Fibroblast of skin of left biceps (primary cell): ENCODE results near the gene TRPM6.
"Not testable (repeated sequence)": the region's sequence is repeated elsewhere in the genome, so short reads cannot be mapped to it uniquely, and the experiment has no call there.

Experiments
- DNase-seq, 2 experiments: peaks; one replicate each; pipeline ENCODE4 v3.0.0-alpha.2; 2013; ENCODE audit warnings: low read depth in 2 of 2

The TRPM6 gene

DNA sequence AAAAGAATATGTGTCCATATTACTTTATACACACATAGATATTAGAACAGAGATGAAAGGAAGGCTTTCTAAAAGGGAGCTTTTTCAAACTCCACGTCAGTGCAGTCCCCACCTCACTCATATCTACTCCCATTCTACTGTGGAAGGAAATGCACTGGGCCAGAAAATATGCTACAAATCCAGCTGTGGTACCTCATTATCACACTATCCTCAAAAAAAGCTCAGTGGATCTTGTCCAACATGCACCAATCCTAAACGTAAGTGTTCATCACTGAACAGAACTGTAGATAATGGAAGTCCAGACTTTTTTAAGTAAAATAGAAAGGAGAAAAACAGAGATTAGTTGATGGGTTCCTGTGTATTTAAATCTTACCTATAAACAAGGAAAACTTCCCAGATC is 27.9 kb downstream of the TRPM6 start:
- no peak for DNase-seq

DNA sequence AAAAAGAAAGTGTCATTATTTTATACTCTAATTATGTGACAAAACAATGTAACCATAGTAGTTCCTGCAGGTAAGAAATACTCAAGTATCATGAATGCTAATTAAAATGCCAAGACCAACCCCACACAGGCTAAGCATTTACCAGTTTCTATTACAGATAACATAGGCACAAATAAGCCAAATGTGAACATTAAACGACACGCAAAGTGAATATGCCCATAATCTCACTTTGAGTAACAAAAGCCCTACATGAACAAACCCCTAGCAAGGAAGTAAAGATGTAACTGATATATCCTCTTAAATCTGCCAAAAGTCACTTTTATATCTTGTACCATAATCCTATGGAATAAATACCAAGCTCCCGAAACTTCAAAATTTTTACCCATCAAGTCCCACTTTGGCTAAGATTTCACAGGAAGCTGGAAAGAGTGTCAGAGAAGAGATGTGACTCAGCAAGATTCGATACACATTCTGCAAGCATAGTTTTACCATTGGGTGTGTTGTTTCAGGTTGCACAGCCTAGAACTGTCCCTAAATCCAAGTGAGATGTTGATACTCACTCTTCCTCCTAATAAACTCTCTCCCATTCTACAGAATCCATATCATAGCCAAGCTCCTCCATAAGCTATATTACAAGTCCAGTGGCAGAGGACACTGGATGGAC is 28.8 kb downstream of the TRPM6 start:
- no peak for DNase-seq

DNA sequence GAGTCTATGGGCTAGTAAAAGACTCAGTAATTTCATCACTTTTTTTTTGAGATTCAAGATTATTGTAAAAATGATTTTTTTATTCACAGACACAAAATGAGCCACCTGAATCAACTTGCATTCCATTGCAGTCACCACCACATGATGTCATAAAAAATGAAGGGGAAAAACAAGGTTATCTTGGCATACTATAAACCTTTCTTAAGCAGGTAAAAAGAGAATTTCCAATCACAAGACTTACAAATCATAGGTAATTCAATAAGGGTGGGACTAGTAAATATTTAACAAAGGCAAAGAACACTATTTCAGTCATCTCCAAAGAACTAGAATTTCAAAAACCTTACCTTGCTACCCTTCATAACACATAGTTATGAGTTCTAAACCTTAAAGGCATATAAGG is 30.7 kb downstream of the TRPM6 start:
- DNase-seq = no peak

- no peak for DNase-seq
Measured at GRCh38 chr9:74855072-74855471, 32.6 kb downstream of the TRPM6 start.

DNA sequence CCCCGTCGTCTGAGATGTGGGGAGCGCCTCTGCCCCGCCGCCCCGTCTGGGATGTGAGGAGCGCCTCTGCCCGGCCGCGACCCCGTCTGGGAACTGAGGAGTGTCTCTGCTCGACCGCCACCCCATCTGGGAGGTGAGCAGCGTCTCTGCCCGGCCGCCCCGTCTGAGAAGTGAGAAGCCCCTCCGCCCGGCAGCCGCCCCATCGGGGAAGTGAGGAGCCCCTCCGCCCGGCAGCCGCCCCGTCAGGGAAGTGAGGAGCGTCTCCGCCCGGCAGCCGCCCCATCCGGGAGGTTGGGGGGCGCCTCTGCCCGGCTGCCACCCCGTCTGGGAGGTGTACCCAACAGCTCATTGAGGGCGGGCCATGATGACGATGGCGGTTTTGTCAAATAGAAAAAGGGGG is 34.7 kb downstream of the TRPM6 start:
- not testable (repeated sequence) for DNase-seq

GRCh38 chr9:74848153-74848525 is 39.6 kb downstream of the TRPM6 start:
- no peak for DNase-seq

GRCh38 chr9:74847478-74848152 is 40.1 kb downstream of the TRPM6 start:
- no peak for DNase-seq

- DNase-seq = no peak
Measured at GRCh38 chr9:74846766-74847165, 41.0 kb downstream of the TRPM6 start.

DNA sequence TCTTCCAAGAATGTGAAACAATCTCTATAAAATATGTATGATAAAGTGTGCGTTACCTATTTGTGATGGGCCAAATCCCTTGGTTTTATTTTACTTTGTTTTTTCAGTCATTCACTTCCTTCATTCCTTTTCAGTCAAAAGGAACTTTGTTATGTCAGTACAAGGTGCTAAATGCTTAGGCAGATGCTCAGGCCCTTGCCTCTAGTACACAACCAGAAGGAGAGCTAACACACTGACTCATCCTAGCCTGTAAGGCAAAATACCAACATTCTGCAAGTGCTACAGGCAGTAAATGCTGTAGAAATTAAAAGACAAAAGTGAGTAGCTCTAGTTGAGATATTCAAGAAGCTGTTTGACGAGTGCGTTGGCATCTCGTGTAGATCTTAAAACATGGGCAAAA is 49.4 kb downstream of the TRPM6 start:
- no peak for DNase-seq

DNA sequence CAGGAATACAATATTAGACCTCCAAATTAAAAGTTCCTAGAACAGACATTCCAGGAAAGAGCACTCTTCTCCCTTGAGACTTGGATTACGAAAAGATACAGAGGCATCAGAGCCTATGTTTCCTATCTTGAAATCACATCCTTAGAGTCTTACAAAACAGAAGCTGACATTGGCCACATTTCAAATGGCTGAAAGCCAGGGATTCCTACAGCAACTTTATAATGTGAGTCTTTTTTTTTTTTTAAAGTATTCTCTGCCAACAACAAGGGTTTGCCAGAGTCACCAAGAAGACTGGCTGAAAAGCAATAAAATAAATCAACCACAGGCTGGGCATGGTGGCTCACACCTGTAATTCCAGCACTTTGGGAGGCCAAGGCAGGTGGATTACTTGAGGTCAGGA is 63.1 kb downstream of the TRPM6 start:
- DNase-seq = peak; percentile 21 to 33

- no peak for DNase-seq
Measured at GRCh38 chr9:74821636-74822035, 66.1 kb downstream of the TRPM6 start.

- DNase-seq = no peak
Measured at GRCh38 chr9:74817816-74818215, 69.9 kb downstream of the TRPM6 start.

GRCh38 chr9:74817281-74817810 is 70.4 kb downstream of the TRPM6 start:
- no peak for DNase-seq

DNA sequence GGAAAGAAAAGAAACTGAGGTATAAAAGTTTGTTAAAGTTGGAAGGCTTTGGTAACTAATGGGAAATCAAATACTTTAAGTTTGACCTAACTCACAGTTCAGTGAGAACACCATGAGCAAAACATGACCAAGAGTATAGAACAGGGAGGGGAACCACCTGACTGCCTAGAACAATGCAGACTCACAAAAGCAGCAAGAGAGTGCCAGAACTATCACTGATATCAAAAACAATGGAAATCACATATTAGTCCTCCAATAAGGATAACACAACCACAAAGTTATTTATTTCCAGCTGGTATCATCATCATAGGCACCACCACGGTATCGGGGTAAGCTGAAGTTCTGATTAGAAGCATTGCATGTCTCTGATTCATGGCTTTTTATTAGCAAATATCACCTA is 77.5 kb downstream of the TRPM6 start:
- DNase-seq = no peak

DNA sequence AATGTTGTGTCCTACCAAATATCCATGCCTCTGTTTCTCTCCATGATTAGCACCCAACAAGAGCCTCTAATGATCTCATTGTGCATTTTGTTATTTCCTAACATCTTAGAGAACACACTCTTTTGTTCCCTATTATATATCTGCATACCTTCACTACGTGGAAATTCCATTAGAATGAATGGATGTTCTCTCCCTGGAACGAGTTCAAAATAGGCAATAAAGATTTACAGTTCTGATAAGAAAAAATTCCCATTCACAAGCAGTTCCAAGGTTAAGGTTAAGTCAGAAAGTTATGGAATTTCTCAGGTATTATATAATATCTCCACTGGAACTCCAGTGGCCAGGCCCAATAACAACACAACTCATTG is 83.7 kb downstream of the TRPM6 start:
- no peak for DNase-seq

- DNase-seq = no peak
Measured at GRCh38 chr9:74803376-74804017, 84.2 kb downstream of the TRPM6 start.

- DNase-seq = no peak
Measured at GRCh38 chr9:74800226-74800625, 87.5 kb downstream of the TRPM6 start.

- no peak for DNase-seq
Measured at GRCh38 chr9:74795803-74796202, 91.9 kb downstream of the TRPM6 start.

DNA sequence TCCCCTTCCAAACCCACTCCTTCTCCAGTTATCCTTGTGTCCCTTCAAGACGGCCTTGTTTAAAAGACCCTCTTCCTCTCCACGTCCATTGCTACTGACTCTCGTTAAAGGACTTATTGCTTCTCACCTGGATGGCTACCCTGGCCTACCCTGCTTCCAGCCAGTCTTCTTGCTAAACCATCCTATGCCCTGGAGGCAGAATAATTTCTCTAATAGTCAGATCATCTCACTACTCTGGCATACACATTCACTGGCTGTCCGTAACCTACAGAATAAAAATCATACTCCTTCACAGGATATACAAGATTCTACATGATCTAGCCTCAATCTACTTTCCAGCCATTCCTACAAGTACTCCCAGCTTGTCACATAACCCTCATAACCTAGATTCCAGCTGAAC is 92.6 kb downstream of the TRPM6 start:
- DNase-seq = no peak

DNA sequence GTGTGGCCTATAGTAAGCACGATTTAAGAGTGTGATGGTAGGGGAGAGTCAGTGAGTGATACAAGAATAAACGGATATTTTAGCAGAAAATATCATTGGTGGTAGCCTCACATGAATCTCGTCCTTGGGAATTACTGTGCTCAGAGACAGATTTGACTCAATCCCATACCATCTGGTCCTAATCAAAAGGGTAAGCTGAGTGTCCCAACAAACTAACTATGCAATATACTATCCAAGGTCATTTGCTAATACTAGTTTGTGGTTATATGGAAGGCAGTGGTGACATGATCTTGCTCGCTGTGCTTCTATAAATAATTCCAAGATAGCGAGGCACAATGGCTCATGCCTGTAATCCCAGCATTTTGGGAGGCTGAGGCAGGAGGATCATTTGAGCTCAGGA is 103.2 kb downstream of the TRPM6 start:
- peak in 1 of 2 experiments; percentile 6 for DNase-seq

DNA sequence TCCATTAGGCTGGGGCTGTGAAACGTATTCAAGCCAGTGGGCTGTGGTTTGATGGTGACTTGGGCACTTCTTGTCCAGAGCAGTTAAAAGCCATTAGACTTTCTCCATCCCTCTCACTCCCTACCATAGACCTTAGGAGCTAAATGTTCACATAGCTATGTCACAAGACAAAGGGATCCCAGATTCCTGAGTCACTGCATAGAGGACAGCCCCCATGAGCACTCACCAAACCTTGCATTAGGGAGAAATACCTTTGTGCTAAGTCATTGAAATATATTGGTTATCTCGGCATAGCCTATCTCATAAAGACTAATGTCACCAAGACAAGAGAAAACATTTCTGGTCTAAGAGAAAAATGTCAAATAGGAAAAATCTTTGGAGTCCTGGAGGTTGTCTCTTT is 104.3 kb downstream of the TRPM6 start:
- peak; percentile 12 to 30 for DNase-seq

DNA sequence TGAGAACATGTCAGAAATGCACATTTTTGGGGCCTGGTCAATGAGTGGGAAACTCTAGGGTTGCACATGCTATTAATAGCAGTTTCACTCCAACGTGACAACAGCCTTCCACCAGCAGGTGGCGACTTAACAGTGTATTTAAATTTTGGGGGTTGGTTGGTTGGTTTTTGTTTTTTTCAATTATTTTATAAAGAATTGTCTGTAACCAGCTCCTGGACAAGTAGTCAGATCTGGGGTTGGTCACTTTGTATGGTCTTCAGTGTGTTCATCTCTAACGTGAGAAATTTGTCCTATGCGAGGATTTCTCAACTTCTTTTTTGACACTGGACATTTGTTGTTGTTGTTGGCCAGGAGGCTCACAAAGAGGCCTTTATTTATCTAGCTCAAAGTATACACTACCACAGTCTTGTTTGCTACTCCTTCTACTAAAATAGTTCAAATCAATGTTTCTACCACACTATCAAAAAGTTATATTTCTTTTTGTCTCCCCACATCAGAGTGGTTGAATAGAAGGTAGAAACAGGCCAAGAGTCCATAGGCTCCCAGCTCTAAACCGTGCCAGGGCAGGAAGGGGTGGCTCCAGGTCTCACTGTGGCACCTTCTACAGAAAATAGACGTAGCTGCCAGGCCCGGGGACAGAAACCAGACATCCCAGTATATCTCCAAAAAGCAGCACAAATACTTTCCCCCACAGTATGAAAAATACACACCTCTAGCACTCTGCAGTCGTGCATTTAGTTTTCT is 110.4 kb downstream of the TRPM6 start:
- peak in 1 of 2 experiments; percentile 21 for DNase-seq
